HG03066 (cell line): ENCODE data around the gene NCAM1.

Experiments used
- ATAC-seq: cut with Tn5 transposase; IDR thresholded peaks from one replicate; pipeline ENCODE4 v1.9.1; 2021; ENCODE audit warnings: low read depth; ENCODE audit not compliant: unreplicated experiment

NCAM1 gene

DNA sequence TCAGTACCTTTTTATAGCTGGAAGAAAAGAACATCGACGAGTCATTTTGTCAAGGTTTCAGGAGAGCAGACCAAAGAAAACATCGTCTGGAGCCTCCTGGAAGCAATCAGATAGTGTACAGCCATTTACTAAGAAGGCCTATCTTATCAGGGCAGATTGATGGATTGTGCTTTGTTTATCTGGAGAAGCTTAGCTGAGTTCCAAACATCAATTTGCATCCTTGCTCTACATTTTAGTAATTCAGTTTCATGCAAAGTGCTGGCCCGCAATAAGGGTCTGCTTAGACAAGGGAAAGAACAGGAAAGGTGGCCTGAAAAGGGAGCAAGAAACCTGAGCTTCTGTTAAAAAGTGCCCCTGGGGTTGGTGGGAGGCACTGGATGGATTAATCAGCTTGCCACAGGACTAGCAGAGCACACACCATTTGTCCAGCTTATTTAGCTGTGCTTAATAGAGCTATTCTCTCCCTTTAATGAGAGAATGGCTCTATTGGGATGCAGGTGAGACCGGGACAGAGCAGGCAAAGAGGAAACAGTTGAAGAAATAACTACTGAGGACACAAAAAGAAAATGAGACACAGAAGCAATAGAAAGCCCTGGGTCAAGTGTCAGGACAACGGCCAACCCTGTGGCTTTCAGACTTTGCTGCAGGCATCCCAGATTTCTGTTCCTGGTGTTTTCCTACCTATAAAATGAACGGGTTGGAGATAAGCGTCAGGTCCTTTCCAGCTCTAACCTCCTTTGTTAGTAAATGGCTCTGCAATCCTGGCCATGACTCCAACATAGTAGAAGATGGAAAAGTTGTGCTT, 231.1 kb downstream of the NCAM1 start:
- ATAC-seq: no peak

DNA sequence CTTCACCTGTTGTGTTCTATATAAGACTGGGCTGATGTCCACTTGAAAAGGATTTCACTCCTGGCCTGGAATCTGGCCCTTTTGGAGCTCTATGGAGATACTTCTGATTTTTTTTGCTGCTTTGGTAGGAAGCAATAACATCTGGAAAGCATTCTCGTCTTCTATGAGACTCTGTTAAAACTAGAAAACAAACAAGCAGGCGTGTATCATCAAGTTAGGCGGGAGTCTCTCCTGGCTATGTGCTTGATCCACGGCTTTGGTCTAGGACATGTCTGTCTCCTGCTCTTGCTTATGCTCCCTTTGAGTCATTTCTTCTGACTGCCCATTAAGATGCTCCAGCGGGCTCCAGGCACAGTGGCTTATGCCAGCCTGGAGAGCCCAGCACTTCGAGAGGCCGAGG, 231.8 kb downstream of the NCAM1 start:
- no peak for ATAC-seq

DNA sequence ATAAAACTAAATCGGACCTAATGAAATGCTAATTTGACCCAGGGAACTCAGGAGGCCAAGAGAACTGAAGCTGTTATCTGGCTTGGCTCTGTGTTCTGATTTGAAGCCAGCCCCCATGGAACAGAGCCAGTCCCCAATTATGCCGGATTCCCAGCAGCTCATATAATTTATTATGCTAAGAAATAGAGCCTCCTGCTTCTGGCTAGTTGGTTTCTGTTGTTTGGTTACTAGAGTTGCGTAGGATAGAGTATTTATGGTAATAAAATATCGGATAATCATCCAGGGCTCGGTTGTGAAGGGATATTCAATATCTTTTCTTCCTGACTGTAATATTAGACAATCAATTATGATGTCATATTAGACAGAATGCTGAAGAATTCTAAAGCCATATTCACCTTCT, 232.7 kb downstream of the NCAM1 start:
- no peak for ATAC-seq

DNA sequence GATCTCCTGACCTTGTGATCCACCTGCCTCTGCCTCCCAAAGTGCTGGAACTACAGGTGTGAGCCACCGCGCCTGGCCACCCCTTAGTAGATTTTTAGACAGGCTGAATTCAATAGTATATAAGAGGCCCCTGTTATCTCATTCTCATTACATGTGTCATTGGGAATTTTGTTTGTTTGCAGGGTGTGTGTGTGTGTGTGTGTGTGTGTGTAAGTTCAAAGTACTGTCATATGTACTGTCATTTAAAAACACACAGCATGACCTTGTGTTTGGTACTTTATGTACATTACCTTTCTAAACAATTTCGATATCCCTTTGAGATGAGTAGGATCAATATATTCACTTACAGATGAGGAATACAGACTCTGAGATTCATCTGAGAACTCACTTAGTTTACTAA, 234.5 kb downstream of the NCAM1 start:
- ATAC-seq: no peak

DNA sequence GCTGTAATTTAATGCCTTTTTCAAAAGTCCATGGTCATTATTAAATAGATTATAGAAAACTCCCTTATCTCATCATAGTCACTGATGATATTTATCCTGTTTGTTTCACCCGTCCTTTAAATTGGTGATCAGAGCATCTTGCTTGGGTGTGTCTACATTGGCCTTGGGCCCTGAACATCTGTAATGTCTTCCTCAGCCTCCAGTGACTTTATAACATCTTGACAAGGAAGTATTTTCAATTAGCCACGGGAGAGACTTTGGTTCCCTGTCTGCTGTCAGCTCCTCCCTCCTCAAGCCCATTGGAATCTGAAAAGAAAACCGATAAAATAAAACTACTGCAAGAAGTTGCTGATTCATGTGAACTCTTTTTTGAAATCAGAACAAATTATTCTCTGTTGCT, 236.2 kb downstream of the NCAM1 start:
- ATAC-seq: no peak

DNA sequence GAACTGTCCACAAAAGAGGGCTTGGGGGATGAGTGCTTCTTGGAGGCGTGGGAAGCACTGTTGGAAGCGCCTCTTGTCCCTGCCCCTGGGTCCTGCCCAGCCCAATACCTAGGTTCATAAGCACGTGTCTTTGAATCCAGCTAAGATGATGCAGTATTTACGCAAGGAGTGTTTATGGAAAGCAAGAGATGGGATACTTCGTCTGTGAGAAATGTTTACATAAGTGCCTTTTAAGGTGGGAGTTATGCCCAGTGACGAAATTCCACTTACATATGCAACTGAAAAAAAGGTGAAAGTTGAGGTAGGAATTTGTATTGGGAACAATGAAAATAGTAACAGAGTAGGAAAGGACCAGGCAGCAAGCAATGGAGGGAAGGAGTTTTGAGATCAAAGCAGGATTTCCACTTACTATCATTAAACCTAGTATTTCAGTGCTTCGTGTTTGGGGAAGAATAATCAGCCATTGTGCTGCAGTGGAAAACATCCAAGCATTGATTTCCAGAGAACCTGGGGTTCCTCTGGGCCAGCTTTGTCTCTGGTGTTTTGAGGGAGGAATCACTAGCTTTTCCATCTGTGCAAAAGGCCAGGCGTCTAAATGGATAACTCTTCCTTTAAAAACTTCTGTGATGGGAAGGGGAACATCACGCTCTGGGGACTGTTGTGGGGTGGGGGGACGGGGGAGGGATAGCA, 237.9 kb downstream of the NCAM1 start:
- no peak for ATAC-seq

DNA sequence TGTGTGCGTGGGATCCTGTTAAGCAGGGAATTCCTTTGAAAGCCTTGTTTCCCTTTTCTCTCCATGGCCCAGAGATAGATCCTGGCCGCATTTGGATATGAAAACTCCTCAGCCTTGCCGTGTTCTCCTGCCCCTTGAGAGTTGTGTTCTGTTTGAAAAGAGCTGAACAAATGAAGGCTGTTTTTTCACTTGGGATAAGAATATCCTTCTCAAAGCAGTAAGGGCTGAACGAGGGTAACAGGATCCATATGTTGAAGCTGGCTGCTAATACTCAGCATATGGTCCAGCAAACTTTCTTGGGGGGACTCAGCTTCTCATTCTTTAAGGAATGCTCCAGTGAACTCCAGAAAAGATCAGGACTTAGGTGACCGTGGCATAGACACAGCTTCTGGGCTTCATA, 238.6 kb downstream of the NCAM1 start:
- no peak for ATAC-seq

DNA sequence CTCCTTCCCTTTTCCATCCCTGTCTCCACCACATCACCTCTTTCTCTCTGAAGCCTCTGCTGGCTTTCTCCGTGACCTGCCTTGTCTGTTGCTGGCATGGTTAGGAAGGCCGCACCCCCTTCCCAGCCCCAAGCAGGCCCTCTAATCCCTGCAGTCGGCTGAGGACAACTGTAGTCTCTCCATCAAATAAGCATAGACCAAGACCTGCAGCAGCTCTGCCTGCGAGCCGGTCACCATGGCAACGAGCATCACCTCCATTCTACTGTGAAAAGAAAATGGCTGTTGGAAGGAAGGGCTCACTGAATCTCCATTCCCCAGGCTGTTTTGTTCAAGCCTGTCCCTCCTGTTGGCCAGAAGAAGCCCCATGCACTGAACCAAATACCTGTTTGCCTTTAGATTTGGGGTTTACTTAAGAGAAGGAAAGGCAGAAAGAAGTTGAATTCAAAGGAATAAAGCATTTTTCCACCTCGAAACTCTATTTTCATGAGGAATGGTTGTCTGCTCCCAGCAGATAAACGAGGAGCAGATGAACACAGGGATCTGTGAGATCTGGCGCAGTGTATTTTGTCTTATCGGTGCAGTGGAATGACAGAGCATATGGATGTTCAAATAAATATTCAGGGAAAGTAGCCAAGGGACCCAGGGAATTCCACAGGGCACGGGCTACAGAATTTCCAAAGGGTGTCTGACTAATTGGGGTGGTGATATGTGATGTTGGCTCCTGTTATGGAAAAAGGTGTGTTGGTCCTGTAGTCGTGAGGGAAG, 240.0 kb downstream of the NCAM1 start:
- no peak for ATAC-seq

DNA sequence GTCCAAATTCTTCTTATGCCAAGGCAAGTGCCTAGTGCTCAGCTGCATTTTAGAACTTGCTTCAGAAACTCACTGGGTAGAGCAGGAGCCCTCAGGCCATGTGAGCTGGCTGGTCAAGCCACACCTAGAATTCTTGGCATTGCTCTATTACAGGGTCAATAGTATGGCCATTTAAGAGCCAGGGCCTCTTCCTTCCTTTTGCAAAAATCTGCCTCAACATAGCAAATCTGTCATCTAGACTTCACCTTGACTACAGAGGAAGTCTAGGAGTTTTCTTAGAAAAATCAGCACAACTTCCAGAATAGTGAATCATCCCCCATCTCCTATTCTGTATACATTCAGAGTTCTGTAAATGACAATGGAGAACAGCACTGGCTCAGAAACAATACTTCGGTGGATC, 241.2 kb downstream of the NCAM1 start:
- no peak for ATAC-seq

DNA sequence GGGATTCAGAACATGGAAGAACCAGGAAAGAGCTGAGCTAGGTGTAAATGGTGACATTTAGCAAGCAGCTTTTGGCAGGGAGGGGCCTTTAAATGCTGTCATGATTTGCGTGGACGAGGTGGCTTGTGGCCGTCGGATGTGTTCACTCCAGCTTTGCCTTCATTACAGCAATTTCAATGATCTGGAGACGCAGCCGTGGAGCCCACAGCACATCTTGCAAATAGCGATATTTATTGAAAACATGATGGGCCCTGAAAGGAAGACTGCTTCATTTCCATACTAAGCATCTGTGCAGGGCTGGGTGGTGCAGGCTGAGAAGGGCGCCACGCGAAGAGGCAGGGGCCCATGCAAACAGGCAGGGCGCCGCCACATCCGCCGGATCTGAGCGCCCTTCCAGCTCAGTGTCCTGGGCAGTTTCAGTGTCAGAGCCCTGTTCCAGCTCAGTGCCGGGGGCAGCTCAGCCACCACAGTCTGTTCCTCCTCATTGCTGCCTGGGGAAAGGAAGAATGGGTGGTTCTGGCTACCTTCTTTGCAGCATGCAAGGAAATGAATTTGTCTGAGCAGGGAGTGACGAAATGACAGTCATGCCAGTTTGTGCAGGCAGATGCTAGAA, 242.0 kb downstream of the NCAM1 start:
- no peak for ATAC-seq

DNA sequence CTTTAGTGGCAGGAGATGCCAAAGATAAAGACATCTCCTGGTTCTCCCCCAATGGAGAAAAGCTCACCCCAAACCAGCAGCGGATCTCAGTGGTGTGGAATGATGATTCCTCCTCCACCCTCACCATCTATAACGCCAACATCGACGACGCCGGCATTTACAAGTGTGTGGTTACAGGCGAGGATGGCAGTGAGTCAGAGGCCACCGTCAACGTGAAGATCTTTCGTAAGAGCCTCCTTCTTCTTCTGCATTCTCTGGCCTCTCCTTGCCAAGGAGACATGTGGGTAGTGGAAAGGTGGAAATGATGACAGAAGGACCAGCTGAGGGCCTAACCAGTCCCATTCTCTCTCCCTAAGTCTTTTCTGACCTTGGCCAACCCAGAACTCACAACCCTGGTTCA, 243.1 kb downstream of the NCAM1 start:
- ATAC-seq: no peak

DNA sequence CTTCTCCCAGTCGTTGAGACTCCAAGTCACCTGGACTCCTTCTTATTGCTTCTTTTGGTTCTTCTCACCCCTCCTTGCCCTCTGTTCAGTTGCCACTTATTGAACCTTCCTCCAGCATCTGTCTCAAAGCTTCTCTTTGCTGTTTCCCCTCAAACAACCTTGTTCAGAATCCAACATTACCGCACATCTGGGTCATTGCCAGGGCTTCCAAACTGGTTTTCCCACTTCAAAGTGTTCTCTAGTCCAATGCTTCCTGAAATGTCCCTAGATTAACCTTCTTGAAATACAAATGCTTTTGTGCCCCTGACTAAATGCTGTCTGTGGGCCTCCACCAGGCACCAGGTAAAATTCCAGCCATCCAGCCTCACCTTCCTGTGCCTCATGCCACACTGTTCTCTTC, 252.3 kb downstream of the NCAM1 start:
- no peak for ATAC-seq

DNA sequence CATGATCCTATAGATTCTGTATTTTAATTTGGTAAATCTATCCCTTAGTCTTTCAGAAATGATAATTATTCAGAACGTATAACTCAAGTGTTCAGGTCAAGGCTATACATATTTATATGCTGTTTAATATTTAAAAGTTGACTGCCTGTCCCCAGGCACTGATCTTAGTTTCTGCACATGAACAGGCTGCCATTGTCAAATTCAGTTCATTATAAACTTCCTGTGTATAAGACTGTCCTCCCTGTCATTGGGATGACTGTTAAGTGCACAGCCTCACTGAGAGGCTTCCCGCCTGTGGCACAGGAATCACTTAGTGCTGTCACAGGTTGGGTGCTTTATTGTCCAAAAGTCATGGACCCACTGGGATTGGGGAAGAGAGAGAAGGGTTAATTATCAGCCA, 261.0 kb downstream of the NCAM1 start:
- no peak for ATAC-seq

DNA sequence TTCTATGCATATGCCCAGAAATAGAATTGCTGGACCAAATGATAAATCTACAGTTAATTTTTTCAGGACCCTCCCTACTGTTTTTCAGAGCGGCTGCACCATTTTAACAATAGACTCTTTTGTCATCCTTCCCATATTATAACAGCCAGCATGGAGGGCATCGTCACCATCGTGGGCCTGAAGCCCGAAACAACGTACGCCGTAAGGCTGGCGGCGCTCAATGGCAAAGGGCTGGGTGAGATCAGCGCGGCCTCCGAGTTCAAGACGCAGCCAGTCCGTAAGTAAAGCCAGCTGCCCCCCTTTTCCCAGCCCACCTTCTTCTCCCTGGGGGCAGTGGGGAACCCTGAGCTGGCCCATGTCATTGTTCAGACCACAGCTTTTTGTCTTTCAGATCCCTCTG, 273.7 kb downstream of the NCAM1 start:
- ATAC-seq: no peak

DNA sequence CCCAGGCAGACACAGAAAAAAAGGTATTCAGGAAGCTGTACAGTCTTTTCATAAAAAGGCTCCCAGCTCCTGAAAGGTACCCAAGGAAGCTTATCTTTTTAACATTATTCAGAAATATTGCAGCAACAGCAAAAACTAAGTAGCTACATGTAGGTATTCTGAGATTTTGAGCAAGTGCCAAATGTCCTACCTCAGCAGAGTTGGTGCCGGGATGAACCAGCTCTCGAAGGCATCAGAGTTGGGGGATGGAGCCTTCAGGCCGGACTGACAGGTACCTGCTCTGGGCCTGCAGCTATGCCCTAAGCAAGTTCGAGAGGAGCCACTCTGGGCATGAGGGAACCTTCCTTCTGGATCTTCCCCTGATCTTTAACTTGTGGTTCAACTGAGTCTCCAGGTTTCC, 276.0 kb downstream of the NCAM1 start:
- no peak for ATAC-seq

DNA sequence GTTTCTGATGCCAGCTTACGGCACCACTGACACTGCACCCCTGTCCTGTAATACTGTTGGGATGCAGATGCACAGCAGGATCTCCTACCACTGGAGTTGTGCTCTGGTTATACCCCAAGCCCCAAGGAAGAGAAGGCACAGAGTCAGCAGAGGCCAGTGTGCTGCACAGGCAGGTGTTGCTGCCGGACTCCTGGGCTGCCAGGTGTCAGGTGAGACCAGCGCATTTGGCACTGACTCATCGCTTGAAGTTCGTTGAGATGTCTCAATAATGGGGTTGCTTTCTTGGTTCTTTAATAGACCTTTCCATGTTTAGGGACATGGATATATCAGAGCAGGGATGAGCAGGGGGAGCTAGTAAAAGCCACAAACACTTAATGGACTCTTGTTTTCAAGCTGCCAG, 277.5 kb downstream of the NCAM1 start:
- no peak for ATAC-seq

DNA sequence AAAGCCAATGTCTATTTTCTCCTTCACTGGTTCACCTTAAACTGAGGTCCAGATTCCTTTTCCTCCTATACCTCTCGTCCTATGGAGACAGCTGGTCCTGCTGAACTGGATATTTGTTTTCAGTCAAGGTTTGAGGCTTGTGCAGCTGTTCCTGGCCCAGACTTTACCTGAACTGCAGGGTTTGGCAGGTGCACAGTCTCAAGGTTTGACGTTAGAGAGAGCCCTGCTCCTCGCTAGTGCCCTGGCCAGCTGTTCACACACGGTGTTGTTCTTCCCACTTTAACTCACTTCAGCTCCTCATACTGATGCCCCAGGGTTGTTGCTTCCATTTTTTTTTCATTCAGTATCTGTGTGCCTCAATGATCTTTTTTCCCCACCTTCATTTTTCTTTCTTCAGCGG, 279.2 kb downstream of the NCAM1 start:
- ATAC-seq: no peak

DNA sequence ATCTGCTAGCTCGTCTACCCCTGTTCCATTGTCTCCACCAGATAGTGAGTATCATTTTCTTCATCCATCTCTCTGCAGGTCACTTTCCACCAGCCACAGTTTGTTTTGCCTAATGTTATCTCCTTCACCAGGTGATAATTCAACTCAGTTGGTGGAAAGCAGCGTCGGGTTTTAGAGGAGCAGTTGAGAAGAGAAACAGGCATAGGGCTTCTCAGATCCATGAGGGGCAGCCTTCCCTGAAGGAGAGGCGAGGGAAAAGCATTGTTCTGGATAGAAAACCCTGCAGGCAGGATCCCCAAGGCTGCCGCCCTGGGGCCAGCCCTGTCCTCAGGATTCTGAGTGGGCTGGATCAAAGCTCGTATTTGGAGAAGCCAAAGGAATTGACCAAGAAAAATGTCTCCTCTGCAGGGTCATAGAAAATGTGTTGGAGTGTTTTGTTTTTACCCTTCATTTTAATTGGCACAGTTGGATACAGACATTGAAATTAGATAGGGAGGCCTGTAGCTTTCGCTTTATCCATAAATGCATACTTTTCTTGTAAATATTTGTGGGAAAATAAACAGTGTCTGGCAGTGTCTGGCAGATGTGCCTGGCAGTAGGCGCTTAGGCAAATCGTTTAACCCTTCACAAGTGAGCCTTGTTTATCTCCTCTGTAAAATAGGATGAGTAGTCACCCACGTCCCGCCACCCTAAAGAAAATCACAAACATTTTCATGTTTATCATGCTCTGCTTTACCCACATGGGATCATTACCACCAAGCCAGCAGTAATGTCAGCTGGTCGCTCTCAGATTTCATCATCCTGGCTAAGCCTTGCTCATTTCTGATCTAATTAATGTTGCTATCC, 279.8 kb downstream of the NCAM1 start:
- ATAC-seq: no peak

DNA sequence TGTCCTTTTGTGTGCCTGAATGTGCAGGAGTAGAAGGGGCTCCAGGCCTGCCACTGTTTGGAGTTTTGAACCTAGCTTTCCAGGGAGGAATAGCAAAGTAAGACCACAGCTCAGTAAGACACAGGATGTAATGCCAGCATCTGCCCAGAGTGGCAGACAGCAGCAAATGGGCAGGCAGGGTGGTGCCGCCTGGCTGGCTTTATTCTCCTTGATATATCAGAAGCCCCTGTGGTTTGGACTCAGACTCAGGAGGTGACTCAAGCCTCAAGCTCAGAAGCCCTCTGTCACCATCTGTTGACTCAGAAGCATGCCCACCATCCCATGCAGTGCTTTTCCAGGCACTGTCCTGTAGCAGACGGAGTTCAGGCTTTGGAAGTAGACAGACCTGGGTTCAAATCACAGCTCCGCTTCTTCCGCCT, 280.4 kb downstream of the NCAM1 start:
- no peak for ATAC-seq

DNA sequence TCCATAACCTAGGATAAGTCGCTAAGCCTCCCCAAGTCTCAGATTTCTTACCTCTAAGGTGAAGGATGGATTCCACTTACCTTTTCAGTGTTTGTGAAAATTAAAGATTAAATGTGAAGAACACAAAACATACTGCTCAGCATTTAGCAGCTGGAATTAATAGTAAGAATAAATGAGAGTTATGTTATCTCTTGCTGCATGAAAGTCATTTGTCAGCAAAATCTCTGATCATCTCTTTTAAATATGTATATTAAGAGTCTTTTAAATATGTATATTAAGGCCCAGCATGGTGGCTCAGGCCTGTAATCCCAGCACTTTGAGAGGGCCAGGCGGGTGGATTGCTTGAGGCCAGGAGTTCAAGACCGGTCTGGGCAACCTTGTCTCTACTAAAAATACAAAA, 280.8 kb downstream of the NCAM1 start:
- no peak for ATAC-seq
